Measurements from ENCODE around the gene ZSCAN5A. TPM values are rescaled to one million over a fixed set of nuclear protein-coding genes. Genes with fewer than 3 reads are reported as not detected.

Gene ZSCAN5A
- total and polyA plus RNA-seq, 9 of the 15 experiments (the other 6 are each of a cell fraction or from before 2014, with no cell fraction given): 5.8 to 15.3 (median 11.8) TPM

DNA sequence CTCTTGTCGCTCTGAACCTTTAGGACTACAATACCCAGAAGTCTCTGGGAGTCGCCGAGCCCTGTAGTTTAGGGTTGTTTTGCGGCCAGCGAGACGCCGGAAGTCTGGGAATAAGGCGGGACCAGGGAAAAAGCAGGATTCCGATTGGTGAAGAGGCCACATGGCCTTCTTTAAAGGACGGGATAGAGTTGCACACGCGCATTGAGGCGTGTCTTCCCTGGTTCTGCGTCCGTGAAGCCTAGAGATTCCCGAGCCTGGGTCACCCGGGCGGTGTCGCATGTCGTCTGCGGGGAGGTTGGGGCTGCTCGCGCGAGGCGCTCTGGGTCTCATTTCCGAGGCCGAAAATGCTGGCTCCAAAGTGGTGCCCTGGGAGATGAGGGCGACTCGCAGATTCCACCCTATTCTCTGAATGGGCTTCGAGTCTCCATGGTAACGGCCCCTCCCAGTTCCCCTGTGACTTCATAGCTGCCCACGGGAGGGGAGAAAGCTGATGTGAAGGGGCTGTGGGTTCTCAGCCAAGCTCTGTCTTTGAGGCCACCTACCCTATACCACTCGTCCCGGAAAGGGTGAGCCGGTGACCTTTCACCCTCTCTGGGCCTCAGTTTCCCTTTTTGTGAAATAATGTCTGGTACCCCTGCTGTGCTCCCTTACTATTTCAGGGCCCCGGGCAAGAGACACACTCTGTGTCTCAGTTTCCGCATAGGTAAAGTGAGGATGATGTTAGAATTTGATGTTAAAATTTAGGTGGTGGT, 614 bp upstream of the ZSCAN5A start (continued):
- TF ChIP-seq, protein P1, sequence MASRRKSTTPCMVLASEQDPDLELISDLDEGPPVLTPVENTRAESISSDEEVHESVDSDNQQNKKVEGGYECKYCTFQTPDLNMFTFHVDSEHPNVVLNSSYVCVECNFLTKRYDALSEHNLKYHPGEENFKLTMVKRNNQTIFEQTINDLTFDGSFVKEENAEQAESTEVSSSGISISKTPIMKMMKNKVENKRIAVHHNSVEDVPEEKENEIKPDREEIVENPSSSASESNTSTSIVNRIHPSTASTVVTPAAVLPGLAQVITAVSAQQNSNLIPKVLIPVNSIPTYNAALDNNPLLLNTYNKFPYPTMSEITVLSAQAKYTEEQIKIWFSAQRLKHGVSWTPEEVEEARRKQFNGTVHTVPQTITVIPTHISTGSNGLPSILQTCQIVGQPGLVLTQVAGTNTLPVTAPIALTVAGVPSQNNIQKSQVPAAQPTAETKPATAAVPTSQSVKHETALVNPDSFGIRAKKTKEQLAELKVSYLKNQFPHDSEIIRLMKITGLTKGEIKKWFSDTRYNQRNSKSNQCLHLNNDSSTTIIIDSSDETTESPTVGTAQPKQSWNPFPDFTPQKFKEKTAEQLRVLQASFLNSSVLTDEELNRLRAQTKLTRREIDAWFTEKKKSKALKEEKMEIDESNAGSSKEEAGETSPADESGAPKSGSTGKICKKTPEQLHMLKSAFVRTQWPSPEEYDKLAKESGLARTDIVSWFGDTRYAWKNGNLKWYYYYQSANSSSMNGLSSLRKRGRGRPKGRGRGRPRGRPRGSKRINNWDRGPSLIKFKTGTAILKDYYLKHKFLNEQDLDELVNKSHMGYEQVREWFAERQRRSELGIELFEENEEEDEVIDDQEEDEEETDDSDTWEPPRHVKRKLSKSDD (conservative IDR thresholded peaks at IDR 0.05; ENCODE audit: low read length): no peak
- TF ChIP-seq HNRNPK (IDR thresholded peaks at IDR 0.05; ENCODE audit: low read depth, low read length, poor library complexity, severe bottlenecking) (no peak), ZNF431 (CRISPR knock-in tag; IDR thresholded peaks at IDR 0.05) (no peak), EHMT2 (IDR thresholded peaks at IDR 0.05) (no peak), DIDO1 (tag; IDR thresholded peaks at IDR 0.05; ENCODE audit: low read depth) (0 out of 2 replicates have a peak, but pooled peaks have one; percentile 13), HEY1 (CRISPR knock-in tag; IDR thresholded peaks at IDR 0.05; ENCODE audit: borderline replicate concordance) (no peak), HSF4 (CRISPR knock-in tag; IDR thresholded peaks at IDR 0.05; ENCODE audit: borderline replicate concordance) (no peak), NCOA2 (IDR thresholded peaks at IDR 0.05; ENCODE audit: partially characterized antibody in 2 of 2) (no peak), MTA2 (IDR thresholded peaks at IDR 0.05; ENCODE audit: low read depth) (no peak), FOXP1 (CRISPR knock-in tag; IDR thresholded peaks at IDR 0.05) (no peak), HOXB6 (CRISPR knock-in tag; IDR thresholded peaks at IDR 0.05; ENCODE audit: borderline replicate concordance) (no peak), TAL1 (IDR thresholded peaks at IDR 0.05) (no peak), ZNF79 (CRISPR knock-in tag; IDR thresholded peaks at IDR 0.05; ENCODE audit: low read depth) (no peak), ZNF696 (CRISPR knock-in tag; conservative IDR thresholded peaks at IDR 0.05) (no peak), FOXA1 (IDR thresholded peaks at IDR 0.05; ENCODE audit: borderline replicate concordance) (no peak), ZNF695 (CRISPR knock-in tag; IDR thresholded peaks at IDR 0.05) (no peak), MED1 (CRISPR knock-in tag; IDR thresholded peaks at IDR 0.05; ENCODE audit: borderline replicate concordance) (no peak), ZNF764 (CRISPR knock-in tag; IDR thresholded peaks at IDR 0.05; ENCODE audit: low read depth) (no peak), PRMT5 (CRISPR knock-in tag; IDR thresholded peaks at IDR 0.05) (no peak), NBN (IDR thresholded peaks at IDR 0.05; ENCODE audit: low read depth) (no peak), ZNF253 (CRISPR knock-in tag; conservative IDR thresholded peaks at IDR 0.05) (no peak), ZFX (CRISPR knock-in tag; IDR thresholded peaks at IDR 0.05) (no peak), SIN3A (IDR thresholded peaks at IDR 0.05; ENCODE audit: borderline replicate concordance in 2 of 2, control insufficient read depth in 1 of 2, low read depth in 2 of 2, low read length in 2 of 2) (peak; percentile 84 to 94; a peak in 2 of 4 replicates)
- TF ChIP-seq, protein P2, sequence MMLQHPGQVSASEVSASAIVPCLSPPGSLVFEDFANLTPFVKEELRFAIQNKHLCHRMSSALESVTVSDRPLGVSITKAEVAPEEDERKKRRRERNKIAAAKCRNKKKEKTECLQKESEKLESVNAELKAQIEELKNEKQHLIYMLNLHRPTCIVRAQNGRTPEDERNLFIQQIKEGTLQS (IDR thresholded peaks at IDR 0.05): 0 out of 2 replicates have a peak, but pooled peaks have one; percentile 25
- TF ChIP-seq, protein P2 (CRISPR knock-in tag; conservative IDR thresholded peaks at IDR 0.05): peak; percentile 44; the same call in 1 of the 2 replicates
- TF ChIP-seq, protein P3, sequence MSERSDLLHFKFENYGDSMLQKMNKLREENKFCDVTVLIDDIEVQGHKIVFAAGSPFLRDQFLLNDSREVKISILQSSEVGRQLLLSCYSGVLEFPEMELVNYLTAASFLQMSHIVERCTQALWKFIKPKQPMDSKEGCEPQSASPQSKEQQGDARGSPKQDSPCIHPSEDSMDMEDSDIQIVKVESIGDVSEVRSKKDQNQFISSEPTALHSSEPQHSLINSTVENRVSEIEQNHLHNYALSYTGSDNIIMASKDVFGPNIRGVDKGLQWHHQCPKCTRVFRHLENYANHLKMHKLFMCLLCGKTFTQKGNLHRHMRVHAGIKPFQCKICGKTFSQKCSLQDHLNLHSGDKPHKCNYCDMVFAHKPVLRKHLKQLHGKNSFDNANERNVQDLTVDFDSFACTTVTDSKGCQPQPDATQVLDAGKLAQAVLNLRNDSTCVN (CRISPR knock-in tag; IDR thresholded peaks at IDR 0.05): no peak

Measured in K562 (cell line).